HEK293 (cell line): Measurements from ENCODE around the gene ZNF787.

Source experiments
- CTCF ChIA-PET: fragments of 350-600 bp; formaldehyde crosslinking; extraction: SDS; loops from one replicate; lab custom pipeline; 2021; ENCODE audit warnings: antibody characterized with exemption; lab: Yijun Ruan, JAX
- POLR2A ChIA-PET: fragments of 300-600 bp; formaldehyde crosslinking; extraction: SDS; loops from one replicate; lab custom pipeline; 2020; ENCODE audit warnings: antibody characterized with exemption, inconsistent platforms; lab: Yijun Ruan, JAX
- H3K27ac ChIP-seq: fragments of 200-500 bp; sonication (Bioruptor generic); 2 replicates; pipeline ENCODE4 v1.5.1; 2014; ENCODE audit warnings: low read depth, low read length, control low read depth, inconsistent platforms; ENCODE audit errors: extremely low read depth
- H3K36me3 ChIP-seq, 2 experiments: fragments of 200-500 bp in 1 of 2; sonication (Bioruptor generic) in 1 of 2; 1 replicate in 1 of 2; 2 replicates in 1 of 2; pipeline ENCODE4 v1.5.1; 2014 to 2017; ENCODE audit warnings: inconsistent platforms in 2 of 2, low read length in 2 of 2; ENCODE audit not compliant: control insufficient read depth in 2 of 2, insufficient read depth in 1 of 2
- H3K4me1 ChIP-seq: fragments of 200-500 bp; sonication (Bioruptor generic); 2 replicates; pipeline ENCODE4 v1.5.1; 2014; ENCODE audit warnings: mild to moderate bottlenecking, low read length, inconsistent platforms; ENCODE audit not compliant: control insufficient read depth, insufficient read depth
- H3K4me3 ChIP-seq: 2 replicates; pipeline ENCODE4 v1.5.1; 2011; ENCODE audit warnings: low read depth, mild to moderate bottlenecking, control low read depth, low read length, moderate library complexity
- H3K9me3 ChIP-seq: fragments of 200-500 bp; sonication (Bioruptor generic); 2 replicates; pipeline ENCODE4 v1.5.1; 2014; ENCODE audit warnings: low read depth, low read length, inconsistent platforms; ENCODE audit not compliant: control insufficient read depth, insufficient read depth
- HOXD13 ChIP-seq: sonication (generic); formaldehyde crosslinking; IDR thresholded peaks from 2 replicates; pipeline ENCODE4 v1.8.0; 2022; ENCODE audit warnings: missing genetic modification reagents, borderline replicate concordance
- KLF16 ChIP-seq: fragments of 450-650 bp; formaldehyde crosslinking; IDR thresholded peaks from 2 replicates; pipeline ENCODE4 v1.5.1; 2017; ENCODE audit warnings: missing biosample characterization, missing genetic modification characterization
- MYNN ChIP-seq: fragments of 450-650 bp; formaldehyde crosslinking; IDR thresholded peaks from 2 replicates; pipeline ENCODE4 v1.5.1; 2016; ENCODE audit warnings: missing biosample characterization, missing genetic modification characterization, borderline replicate concordance
- SALL2 ChIP-seq: fragments of 450-650 bp; formaldehyde crosslinking; IDR thresholded peaks from 2 replicates; pipeline ENCODE4 v1.5.0; 2017; ENCODE audit warnings: missing biosample characterization, mild to moderate bottlenecking, missing genetic modification characterization, borderline replicate concordance
- ZNF146 ChIP-seq: fragments of 450-650 bp; formaldehyde crosslinking; IDR thresholded peaks from 2 replicates; pipeline ENCODE4 v1.5.1; 2016; ENCODE audit warnings: missing biosample characterization, missing genetic modification characterization
- ZNF24 ChIP-seq: fragments of 450-650 bp; formaldehyde crosslinking; IDR thresholded peaks from 2 replicates; pipeline ENCODE4 v1.5.1; 2016; ENCODE audit warnings: missing biosample characterization, missing genetic modification characterization
- ZNF248 ChIP-seq: fragments of 450-650 bp; formaldehyde crosslinking; IDR thresholded peaks from 2 replicates; pipeline ENCODE4 v1.5.1; 2017; ENCODE audit warnings: missing biosample characterization, missing genetic modification characterization
- ZNF302 ChIP-seq: fragments of 450-650 bp; formaldehyde crosslinking; IDR thresholded peaks from 2 replicates; pipeline ENCODE4 v1.5.1; 2016; ENCODE audit warnings: missing biosample characterization, missing genetic modification characterization, low read depth
- ZNF335 ChIP-seq: fragments of 450-650 bp; formaldehyde crosslinking; conservative IDR thresholded peaks from 2 replicates; pipeline ENCODE4 v1.5.1; 2016; ENCODE audit warnings: missing biosample characterization, missing genetic modification characterization
- ZNF350 ChIP-seq: fragments of 450-650 bp; formaldehyde crosslinking; IDR thresholded peaks from 2 replicates; pipeline ENCODE4 v1.5.0; 2017; ENCODE audit warnings: missing biosample characterization, mild to moderate bottlenecking, missing genetic modification characterization
- ZNF560 ChIP-seq: fragments of 450-650 bp; formaldehyde crosslinking; IDR thresholded peaks from 2 replicates; pipeline ENCODE4 v1.5.1; 2017; ENCODE audit warnings: missing biosample characterization, missing genetic modification characterization, borderline replicate concordance
- ZNF623 ChIP-seq: fragments of 450-650 bp; formaldehyde crosslinking; IDR thresholded peaks from 2 replicates; pipeline ENCODE4 v1.5.1; 2016; ENCODE audit warnings: missing biosample characterization, missing genetic modification characterization
- ZNF707 ChIP-seq: fragments of 450-650 bp; formaldehyde crosslinking; IDR thresholded peaks from 2 replicates; pipeline ENCODE4 v1.5.1; 2016; ENCODE audit warnings: missing biosample characterization, missing genetic modification characterization
- ZNF792 ChIP-seq: fragments of 450-650 bp; formaldehyde crosslinking; IDR thresholded peaks from 2 replicates; pipeline ENCODE4 v1.5.1; 2016; ENCODE audit warnings: missing biosample characterization, missing genetic modification characterization
- ZXDB ChIP-seq: fragments of 450-650 bp; formaldehyde crosslinking; IDR thresholded peaks from 2 replicates; pipeline ENCODE4 v1.5.1; 2016; ENCODE audit warnings: missing biosample characterization, missing genetic modification characterization
- TF ChIP-seq, protein P1 (sequence below): fragments of 450-650 bp; formaldehyde crosslinking; IDR thresholded peaks from 2 replicates; pipeline ENCODE4 v1.5.1; 2016; ENCODE audit warnings: missing biosample characterization, missing genetic modification characterization
- TF ChIP-seq, protein P2 (sequence below): fragments of 450-650 bp; formaldehyde crosslinking; IDR thresholded peaks from 2 replicates; pipeline ENCODE4 v1.5.1; 2016; ENCODE audit warnings: missing biosample characterization, missing genetic modification characterization
- TF ChIP-seq, protein P3 (sequence below): fragments of 450-650 bp; formaldehyde crosslinking; IDR thresholded peaks from 2 replicates; pipeline ENCODE4 v1.5.1; 2016; ENCODE audit warnings: missing biosample characterization, missing genetic modification characterization
- TF ChIP-seq, protein P4 (sequence below): fragments of 450-650 bp; formaldehyde crosslinking; IDR thresholded peaks from 2 replicates; pipeline ENCODE4 v1.5.1; 2016; ENCODE audit warnings: missing biosample characterization, missing genetic modification characterization, borderline replicate concordance
- TF ChIP-seq, protein P5 (sequence below): fragments of 450-650 bp; formaldehyde crosslinking; IDR thresholded peaks from 2 replicates; pipeline ENCODE4 v1.5.1; 2016; ENCODE audit warnings: missing biosample characterization, missing genetic modification characterization, borderline replicate concordance

ZNF787 gene

DNA sequence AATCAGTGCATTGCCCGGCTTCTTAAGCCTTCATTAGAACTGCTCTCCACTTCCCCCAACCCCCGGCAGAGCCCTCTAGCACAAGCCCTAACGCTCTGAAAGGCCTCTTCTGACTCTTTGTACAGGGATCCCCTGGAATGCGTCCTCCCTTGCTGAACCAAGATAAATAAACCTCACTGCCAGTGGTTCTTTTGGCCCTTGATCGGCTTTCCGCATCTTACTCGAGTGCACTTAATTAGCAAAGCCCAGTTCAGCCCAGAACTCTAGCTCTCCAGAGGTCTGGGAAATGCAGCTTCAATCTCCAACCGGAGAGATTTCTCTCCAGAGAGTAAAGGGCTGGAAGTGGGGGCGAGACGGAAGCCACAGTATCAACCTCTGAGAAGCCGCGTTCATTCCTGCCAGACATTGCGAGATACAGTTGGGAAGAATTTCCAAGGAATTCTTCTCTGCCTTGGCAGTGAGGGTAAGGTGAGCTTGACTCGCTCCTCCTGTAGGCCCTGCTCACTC lies 11.3 kb upstream of the ZNF787 start (continued):
- TF ChIP-seq, protein P1, sequence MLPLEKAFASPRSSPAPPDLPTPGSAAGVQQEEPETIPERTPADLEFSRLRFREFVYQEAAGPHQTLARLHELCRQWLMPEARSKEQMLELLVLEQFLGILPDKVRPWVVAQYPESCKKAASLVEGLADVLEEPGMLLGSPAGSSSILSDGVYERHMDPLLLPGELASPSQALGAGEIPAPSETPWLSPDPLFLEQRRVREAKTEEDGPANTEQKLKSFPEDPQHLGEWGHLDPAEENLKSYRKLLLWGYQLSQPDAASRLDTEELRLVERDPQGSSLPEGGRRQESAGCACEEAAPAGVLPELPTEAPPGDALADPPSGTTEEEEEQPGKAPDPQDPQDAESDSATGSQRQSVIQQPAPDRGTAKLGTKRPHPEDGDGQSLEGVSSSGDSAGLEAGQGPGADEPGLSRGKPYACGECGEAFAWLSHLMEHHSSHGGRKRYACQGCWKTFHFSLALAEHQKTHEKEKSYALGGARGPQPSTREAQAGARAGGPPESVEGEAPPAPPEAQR (tag by site-specific recombination): no peak
- no peak for TF ChIP-seq ZNF350 (tag by site-specific recombination)
- no peak for TF ChIP-seq ZNF792 (tag by site-specific recombination)
- TF ChIP-seq, protein P2, sequence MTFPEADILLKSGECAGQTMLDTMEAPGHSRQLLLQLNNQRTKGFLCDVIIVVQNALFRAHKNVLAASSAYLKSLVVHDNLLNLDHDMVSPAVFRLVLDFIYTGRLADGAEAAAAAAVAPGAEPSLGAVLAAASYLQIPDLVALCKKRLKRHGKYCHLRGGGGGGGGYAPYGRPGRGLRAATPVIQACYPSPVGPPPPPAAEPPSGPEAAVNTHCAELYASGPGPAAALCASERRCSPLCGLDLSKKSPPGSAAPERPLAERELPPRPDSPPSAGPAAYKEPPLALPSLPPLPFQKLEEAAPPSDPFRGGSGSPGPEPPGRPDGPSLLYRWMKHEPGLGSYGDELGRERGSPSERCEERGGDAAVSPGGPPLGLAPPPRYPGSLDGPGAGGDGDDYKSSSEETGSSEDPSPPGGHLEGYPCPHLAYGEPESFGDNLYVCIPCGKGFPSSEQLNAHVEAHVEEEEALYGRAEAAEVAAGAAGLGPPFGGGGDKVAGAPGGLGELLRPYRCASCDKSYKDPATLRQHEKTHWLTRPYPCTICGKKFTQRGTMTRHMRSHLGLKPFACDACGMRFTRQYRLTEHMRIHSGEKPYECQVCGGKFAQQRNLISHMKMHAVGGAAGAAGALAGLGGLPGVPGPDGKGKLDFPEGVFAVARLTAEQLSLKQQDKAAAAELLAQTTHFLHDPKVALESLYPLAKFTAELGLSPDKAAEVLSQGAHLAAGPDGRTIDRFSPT (tag by site-specific recombination): no peak
- TF ChIP-seq ZNF707: no peak
- TF ChIP-seq ZNF248 (tag by site-specific recombination): no peak
- no peak for TF ChIP-seq HOXD13 (CRISPR knock-in tag)
- TF ChIP-seq ZNF146: no peak
- TF ChIP-seq, all 188 proteins: peak for 0

DNA sequence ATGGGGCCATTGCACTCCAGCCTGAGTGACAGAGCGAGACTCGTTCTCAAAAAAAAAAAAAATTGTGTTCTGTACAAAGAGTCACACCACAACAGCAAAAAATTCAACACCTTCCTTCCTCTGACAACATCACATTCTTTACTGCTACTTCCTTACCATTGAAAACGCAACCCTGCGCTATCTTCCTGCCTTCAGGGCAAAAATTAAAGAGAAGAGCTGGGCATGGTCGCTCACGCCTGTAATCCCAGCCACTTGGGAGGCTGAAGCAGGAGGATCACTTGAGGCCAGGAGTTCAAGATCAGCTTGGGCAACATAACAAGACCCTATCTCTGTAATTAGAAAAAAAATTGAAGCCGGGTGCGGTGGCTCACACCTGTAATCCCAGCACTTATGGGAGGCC lies 10.6 kb upstream of the ZNF787 start:
- Histone ChIP-seq H3K4me3 (no peak overlapping the region), H3K36me3 (no peaks in the 10 kb centered on the region), H3K9me3 (no peaks in the 10 kb centered on the region), H3K27ac (no peak overlapping the region), H3K4me1 (no peaks in the 10 kb centered on the region)
- POLR2A ChIA-PET: interaction anchor here (0.7 to 1.0 kb wide), 2 partner anchors 9 to 461 kb away, joined by 4 to 5 read pairs; no protein-coding TSS in a partner anchor
- CTCF ChIA-PET: no interaction called here
- TF ChIP-seq, protein P3, sequence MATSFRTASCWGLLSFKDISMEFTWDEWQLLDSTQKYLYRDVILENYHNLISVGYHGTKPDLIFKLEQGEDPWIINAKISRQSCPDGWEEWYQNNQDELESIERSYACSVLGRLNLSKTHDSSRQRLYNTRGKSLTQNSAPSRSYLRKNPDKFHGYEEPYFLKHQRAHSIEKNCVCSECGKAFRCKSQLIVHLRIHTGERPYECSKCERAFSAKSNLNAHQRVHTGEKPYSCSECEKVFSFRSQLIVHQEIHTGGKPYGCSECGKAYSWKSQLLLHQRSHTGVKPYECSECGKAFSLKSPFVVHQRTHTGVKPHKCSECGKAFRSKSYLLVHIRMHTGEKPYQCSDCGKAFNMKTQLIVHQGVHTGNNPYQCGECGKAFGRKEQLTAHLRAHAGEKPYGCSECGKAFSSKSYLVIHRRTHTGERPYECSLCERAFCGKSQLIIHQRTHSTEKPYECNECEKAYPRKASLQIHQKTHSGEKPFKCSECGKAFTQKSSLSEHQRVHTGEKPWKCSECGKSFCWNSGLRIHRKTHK (tag by site-specific recombination): no peak
- TF ChIP-seq ZNF248 (tag by site-specific recombination): no peak

DNA sequence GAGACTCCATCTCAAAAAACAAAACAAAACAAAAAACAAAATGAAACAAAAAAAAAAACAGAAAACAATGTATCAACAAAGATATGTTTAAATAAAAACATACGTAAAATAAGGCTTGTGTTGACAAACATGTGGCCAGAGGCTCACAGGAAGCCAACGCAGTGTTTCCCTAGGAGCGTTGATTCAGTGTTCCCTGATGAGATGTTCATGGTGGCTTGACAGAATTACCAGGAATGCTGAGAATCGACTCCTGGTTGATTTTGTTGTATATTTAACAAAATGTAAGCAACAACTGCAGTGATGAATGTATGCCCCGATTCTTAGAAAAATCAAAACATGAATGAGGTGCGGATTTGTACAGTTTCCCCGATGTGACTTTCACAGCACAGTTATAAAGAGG lies 8.9 kb upstream of the ZNF787 start:
- POLR2A ChIA-PET: no interaction called here
- CTCF ChIA-PET: no interaction called here
- no peaks in the 10 kb centered on the region for H3K9me3 ChIP-seq
- no peak overlapping the region for H3K27ac ChIP-seq
- no peaks in the 10 kb centered on the region for H3K4me1 ChIP-seq
- TF ChIP-seq ZNF302 (tag by site-specific recombination): no peak
- no peak for TF ChIP-seq ZNF623 (tag by site-specific recombination)
- TF ChIP-seq ZNF560 (tag by site-specific recombination): no peak
- no peak for TF ChIP-seq ZNF24
- TF ChIP-seq, protein P4, sequence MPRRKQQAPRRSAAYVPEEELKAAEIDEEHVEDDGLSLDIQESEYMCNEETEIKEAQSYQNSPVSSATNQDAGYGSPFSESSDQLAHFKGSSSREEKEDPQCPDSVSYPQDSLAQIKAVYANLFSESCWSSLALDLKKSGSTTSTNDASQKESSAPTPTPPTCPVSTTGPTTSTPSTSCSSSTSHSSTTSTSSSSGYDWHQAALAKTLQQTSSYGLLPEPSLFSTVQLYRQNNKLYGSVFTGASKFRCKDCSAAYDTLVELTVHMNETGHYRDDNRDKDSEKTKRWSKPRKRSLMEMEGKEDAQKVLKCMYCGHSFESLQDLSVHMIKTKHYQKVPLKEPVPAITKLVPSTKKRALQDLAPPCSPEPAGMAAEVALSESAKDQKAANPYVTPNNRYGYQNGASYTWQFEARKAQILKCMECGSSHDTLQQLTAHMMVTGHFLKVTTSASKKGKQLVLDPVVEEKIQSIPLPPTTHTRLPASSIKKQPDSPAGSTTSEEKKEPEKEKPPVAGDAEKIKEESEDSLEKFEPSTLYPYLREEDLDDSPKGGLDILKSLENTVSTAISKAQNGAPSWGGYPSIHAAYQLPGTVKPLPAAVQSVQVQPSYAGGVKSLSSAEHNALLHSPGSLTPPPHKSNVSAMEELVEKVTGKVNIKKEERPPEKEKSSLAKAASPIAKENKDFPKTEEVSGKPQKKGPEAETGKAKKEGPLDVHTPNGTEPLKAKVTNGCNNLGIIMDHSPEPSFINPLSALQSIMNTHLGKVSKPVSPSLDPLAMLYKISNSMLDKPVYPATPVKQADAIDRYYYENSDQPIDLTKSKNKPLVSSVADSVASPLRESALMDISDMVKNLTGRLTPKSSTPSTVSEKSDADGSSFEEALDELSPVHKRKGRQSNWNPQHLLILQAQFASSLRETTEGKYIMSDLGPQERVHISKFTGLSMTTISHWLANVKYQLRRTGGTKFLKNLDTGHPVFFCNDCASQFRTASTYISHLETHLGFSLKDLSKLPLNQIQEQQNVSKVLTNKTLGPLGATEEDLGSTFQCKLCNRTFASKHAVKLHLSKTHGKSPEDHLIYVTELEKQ (tag by site-specific recombination): no peak
- TF ChIP-seq, protein P5, sequence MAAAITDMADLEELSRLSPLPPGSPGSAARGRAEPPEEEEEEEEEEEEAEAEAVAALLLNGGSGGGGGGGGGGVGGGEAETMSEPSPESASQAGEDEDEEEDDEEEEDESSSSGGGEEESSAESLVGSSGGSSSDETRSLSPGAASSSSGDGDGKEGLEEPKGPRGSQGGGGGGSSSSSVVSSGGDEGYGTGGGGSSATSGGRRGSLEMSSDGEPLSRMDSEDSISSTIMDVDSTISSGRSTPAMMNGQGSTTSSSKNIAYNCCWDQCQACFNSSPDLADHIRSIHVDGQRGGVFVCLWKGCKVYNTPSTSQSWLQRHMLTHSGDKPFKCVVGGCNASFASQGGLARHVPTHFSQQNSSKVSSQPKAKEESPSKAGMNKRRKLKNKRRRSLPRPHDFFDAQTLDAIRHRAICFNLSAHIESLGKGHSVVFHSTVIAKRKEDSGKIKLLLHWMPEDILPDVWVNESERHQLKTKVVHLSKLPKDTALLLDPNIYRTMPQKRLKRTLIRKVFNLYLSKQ: no peak
- TF ChIP-seq MYNN: no peak
- no peak for TF ChIP-seq ZNF335 (tag by site-specific recombination)
- TF ChIP-seq KLF16 (tag by site-specific recombination): no peak
- no peak for TF ChIP-seq ZXDB
- no peak for TF ChIP-seq SALL2 (tag by site-specific recombination)
- no peaks in the 10 kb centered on the region for H3K36me3 ChIP-seq
- H3K4me3 ChIP-seq: no peak overlapping the region
